GM18868 (cell line): ENCODE data around the gene PATE3.

Experiments used
- ATAC-seq: cut with Tn5 transposase; IDR thresholded peaks from one replicate; pipeline ENCODE4 v1.9.1; 2021; ENCODE audit warnings: mild to moderate bottlenecking, moderate library complexity; ENCODE audit not compliant: unreplicated experiment

PATE3 gene

DNA sequence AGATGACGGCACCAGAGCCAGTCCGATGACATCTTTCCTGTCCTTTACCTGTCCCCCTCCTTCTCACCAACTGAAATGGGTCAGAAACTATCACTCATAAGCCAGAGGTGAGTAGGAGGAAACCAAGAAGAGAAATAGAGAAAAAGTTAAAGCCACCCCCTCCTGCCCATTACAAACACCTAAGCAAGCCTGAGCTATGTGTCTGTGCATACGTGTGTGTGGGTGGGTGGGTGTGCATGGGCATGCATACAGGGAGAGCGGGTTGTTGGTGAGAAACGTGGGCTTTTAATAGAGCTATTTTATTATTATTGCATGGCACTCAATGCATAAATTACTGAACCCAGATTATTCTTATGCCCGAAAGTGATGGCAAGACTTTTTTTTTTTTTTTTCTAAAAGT, 47.8 kb downstream of the PATE3 start:
- no peak for ATAC-seq
